EH (cell line): ENCODE measurements around the gene GADL1.
A peak's percentile ranks its signal among the peaks of the same experiment; 100 is the strongest.

Source experiments
- DNase-seq: peaks from one replicate; pipeline ENCODE4 v3.0.0-alpha.2; 2015; ENCODE audit warnings: low read depth

GADL1 gene

GRCh38 chr3:30694148-30694547 lies 200.3 kb downstream of the GADL1 start:
- no peak for DNase-seq

- peak; percentile 77 for DNase-seq
These were observed 200.9 kb downstream of the GADL1 start for GRCh38 chr3:30693470-30694120.

GRCh38 chr3:30692498-30693130 lies 201.8 kb downstream of the GADL1 start:
- no peak for DNase-seq

- DNase-seq, result no peak
These were observed 202.5 kb downstream of the GADL1 start for GRCh38 chr3:30691944-30692343.

GRCh38 chr3:30691249-30691880 lies 203.1 kb downstream of the GADL1 start:
- DNase-seq, result no peak

- no peak for DNase-seq
These were observed 204.3 kb downstream of the GADL1 start for GRCh38 chr3:30690199-30690598.

GRCh38 chr3:30688776-30689641 lies 205.5 kb downstream of the GADL1 start:
- DNase-seq, result peak; percentile 79

GRCh38 chr3:30687930-30688570 lies 206.4 kb downstream of the GADL1 start:
- no peak for DNase-seq

GRCh38 chr3:30686799-30687198 lies 207.7 kb downstream of the GADL1 start:
- DNase-seq, result no peak

- DNase-seq, result peak; percentile 44
These were observed 208.3 kb downstream of the GADL1 start for GRCh38 chr3:30686176-30686575.

GRCh38 chr3:30685267-30685667 lies 209.2 kb downstream of the GADL1 start:
- no peak for DNase-seq

- no peak for DNase-seq
These were observed 210.1 kb downstream of the GADL1 start for GRCh38 chr3:30684356-30684755.

GRCh38 chr3:30683769-30684168 lies 210.7 kb downstream of the GADL1 start:
- DNase-seq, result peak; percentile 47

GRCh38 chr3:30682434-30683155 lies 211.9 kb downstream of the GADL1 start:
- peak; percentile 55 for DNase-seq

- peak; percentile 62 for DNase-seq
These were observed 212.7 kb downstream of the GADL1 start for GRCh38 chr3:30681649-30682211.

GRCh38 chr3:30680789-30681648 lies 213.4 kb downstream of the GADL1 start:
- peak; percentile 63 for DNase-seq

GRCh38 chr3:30679045-30679444 lies 215.4 kb downstream of the GADL1 start:
- no peak for DNase-seq

GRCh38 chr3:30677347-30677685 lies 217.1 kb downstream of the GADL1 start:
- DNase-seq, result no peak

- DNase-seq, result no peak
These were observed 217.8 kb downstream of the GADL1 start for GRCh38 chr3:30676424-30677346.
